Heart left ventricle (tissue), 16 donors: ENCODE measurements around the gene SPEM3. TPM values are rescaled to one million over a fixed set of nuclear protein-coding genes. Genes with fewer than 3 reads are reported as not detected.
A peak's percentile ranks its signal among the peaks of the same experiment; 100 is the strongest.

Source experiments
- ATAC-seq, 4 donors: fragments of 200-7000 bp; cut with Tn5 transposase; one replicate each; pipeline ENCODE4 v1.9.1; 2020 to 2022; ENCODE audit warnings: moderate library complexity in 4 of 4, mild to moderate bottlenecking in 3 of 4, moderate number of reproducible peaks in 1 of 4
- DNase-seq, 5 donors: peaks; one replicate each; pipeline ENCODE4 v3.0.0-alpha.2; 2020
- H3K27ac ChIP-seq, 12 donors: fragments of 200-600 bp; sonication (generic) in 4 of 12; one replicate each; pipeline versions ENCODE4 v1.5.0 to v1.8.0; 2016 to 2022; ENCODE audit warnings: mild to moderate bottlenecking in 2 of 12
- H3K27me3 ChIP-seq, 9 donors: fragments of 200-600 bp; sonication (generic) in 2 of 9; one replicate each; pipeline versions ENCODE4 v1.5.1 to v1.8.0; 2016 to 2022; ENCODE audit warnings: mild to moderate bottlenecking in 3 of 9
- H3K36me3 ChIP-seq, 9 donors: fragments of 200-600 bp; sonication (generic) in 2 of 9; one replicate each; pipeline versions ENCODE4 v1.5.0 to v1.8.0; 2018 to 2022; ENCODE audit warnings: mild to moderate bottlenecking in 2 of 9
- H3K4me1 ChIP-seq, 12 donors: fragments of 200-600 bp; sonication (generic) in 4 of 12; one replicate each; pipeline versions ENCODE4 v1.5.0 to v1.8.0; 2016 to 2022; ENCODE audit warnings: mild to moderate bottlenecking in 3 of 12
- H3K4me3 ChIP-seq, 12 donors: fragments of 200-600 bp; sonication (generic) in 4 of 12; one replicate each; pipeline versions ENCODE4 v1.5.0 to v1.8.0; 2017 to 2022; ENCODE audit warnings: mild to moderate bottlenecking in 9 of 12, moderate library complexity in 4 of 12
- H3K9me3 ChIP-seq, 12 donors: fragments of 200-600 bp; sonication (generic) in 4 of 12; one replicate each; pipeline versions ENCODE4 v1.5.0 to v1.8.0; 2016 to 2022; ENCODE audit warnings: mild to moderate bottlenecking in 1 of 12
- POLR2A ChIP-seq, 2 donors: fragments of 450-650 bp; IDR thresholded peaks; one replicate each; pipeline ENCODE4 v1.6.1; 2017; ENCODE audit warnings: antibody characterized with exemption in 2 of 2, mild to moderate bottlenecking in 2 of 2, moderate library complexity in 2 of 2
- WGBS, 4 donors: extraction: QIAGEN DNeasy Blood & Tissue Kit in 2 of 4; methylation state at CpG; one replicate each; pipeline versions ENCODE4 v1.1.5 to v1.1.7; 2013 to 2018; 5-methylcytosine and 5-hydroxymethylcytosine counted together
- intact Hi-C, 10 donors: fragments of 100-400 bp; cut with DNase I; formaldehyde crosslinking; loops; one replicate each; pipeline versions ENCODE4 v1.11.1 to v1.14.2; 2022
- polyA plus RNA-seq, 2 donors: library from polyadenylated mRNA; stranded (reverse); fragments of 200-250 nt; gene quantifications; one replicate each; pipeline ENCODE4 v1.2.3, GENCODE V29; 2013
- total RNA-seq, 9 donors: library from RNA; depleted of rRNA in 2 of 9; stranded (reverse); fragments of >200 nt in 2 of 9; fragmentation: NEBNext Ultra II Directional in 3 of 9; extraction: Animal tissue kit (Norgen Biotek cat#: 25700) in 3 of 9; gene quantifications; one replicate each; pipeline versions ENCODE4 v1.1.0 to v1.2.4, GENCODE V29; 2016 to 2023
- TF ChIP-seq, protein P1 (sequence below), 12 donors: fragments of 200-600 bp; sonication (generic) in 4 of 12; IDR thresholded peaks; one replicate each; pipeline versions ENCODE4 v1.5.0 to v1.8.0; 2018 to 2022; ENCODE audit warnings: antibody characterized with exemption in 12 of 12, mild to moderate bottlenecking in 5 of 12
- donor health status: ischemic (EF 13 %, LVEDD 7.1; RV severe dilation, severe dysfunction).
- donor health status: healthy with polysubstance abuse.
- donor health status: DM: no; HTN: yes; CAD: no.
- donor health status: DM: no; HTN: no; CAD: no.
- donor health status: ischemic (EF 25% LVEDD 6.9; RV normal size, moderate dysfunction).
- donor health status: ischemic (EF 25% LVEDD 5.7; RV mildly dilated, moderate dysfunction).
- donor health status: healthy.
- donor health status: DM: yes; HTN: yes; CAD: no.
- donor health status: ischemic (EF 35%, LVEDD 5.7; RV mildly dilated, moderate dysfunction).
- donor health status: nonischemic (EF 11% LVEDD 7.7; RV severe dilation, severe dysfunction).
- donor health status: DM: yes; HTN: yes; CAD: no.
- donor health status: PGD.
- donor health status: ischemic (EF 29% LVEDD 5.4; RV normal size, mild dysfunction).
- donor health status: nonischemic (EF 23%, LVEDD 6.1; RV moderate dilation, normal function).

Gene SPEM3
- total and polyA plus RNA-seq, 11 donors = not detected

DNA sequence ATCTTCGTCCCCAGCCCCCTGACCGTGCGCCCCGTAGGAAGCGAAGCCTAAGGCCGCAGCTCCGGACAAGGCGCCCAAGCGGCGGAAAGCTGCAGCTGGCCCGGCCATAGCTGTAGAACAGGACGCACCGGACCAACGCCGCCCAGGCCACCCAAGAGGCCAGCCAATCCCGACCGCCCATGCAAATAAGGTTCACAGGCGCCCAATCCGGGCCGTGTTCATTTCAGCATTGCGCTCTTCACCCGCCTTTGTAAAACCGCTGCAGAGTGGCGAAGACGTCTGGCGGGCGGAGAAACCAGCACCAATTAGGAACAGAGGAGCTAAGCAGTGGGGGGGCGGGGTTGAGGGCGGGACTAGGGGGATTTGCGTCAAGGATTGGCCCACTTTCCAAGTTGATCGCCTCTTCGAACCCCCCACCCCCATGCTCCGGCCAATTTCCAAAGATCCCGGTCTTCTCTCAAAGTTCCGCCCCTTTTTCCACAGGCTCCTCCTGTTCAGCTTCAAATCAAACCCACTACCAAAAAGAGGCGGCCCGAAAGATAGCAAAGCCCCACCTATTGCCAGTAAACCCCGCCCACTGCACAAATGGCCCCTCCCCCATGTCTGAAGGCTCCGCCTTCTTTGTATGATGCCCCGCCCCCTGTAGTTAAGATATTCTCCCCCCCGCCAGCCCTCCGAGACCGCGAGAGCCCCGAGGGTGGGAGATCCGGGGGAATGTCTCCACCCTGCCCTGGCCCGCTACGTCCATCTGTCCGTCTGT lies 24.5 kb upstream of the SPEM3 start, which contains the start of gene TMEM256:
TMEM256 (minus strand) TSS at position 121 of the 760 bp plus-strand sequence; CDS start at position 108, 13 bp downstream.
- intact Hi-C loops = loop anchor here in 6 of 10 donors (1.0 to 5.0 kb wide), 8 partner anchors 10 to 157 kb away; partner anchors contain the start of genes POLR2A (in 3 of the 6), KCTD11 (in 2 of the 6), TMEM102 (in 2 of the 6) and FGF11 (in 1 of the 6)
- peak; percentile 93 to 97 (median 96) for ATAC-seq

DNA sequence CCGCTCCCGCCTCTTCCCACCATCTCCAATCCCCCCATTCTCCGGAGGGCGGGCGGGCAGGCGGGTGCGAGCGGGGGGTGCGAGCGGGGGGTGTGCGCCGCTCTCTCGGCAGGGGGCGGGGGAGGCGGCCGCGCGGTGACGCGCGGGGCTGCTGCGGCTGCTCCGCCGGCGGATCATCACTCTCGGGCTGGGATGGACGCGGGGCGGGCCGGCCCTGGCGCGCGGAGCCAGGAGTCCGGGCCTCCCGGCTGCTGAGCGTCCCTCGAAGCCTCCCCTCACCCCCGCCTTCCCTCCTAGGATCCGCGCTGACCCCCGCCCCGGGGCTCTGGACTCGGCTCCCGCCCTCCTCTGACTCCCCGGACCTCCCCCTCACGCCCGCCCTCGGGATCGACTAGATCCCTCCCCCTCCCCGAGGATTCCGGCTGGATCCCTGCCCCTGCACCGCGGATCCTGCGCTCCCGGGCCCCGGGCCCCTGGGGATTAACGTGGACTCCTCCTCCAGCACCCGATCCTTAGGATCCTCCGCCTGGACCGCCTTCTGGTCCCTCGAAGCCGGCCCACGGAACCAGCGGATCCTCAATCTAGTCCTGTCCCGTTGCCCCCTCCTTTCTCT lies 23.8 kb upstream of the SPEM3 start:
- Histone ChIP-seq H3K36me3 (peaks cover 0 to 16% (median 0%) of the 10 kb centered on the region in 9 donors), H3K4me3 (peak overlapping the region; percentile 49 to 88 (median 72)), H3K27ac (peak overlapping the region; percentile 59 to 98 (median 90)), H3K4me1 (peaks cover 5 to 34% (median 17%) of the 10 kb centered on the region in 12 donors), H3K27me3 (peaks cover 0 to 5% (median 0%) of the 10 kb centered on the region in 9 donors), H3K9me3 (no peaks in the 10 kb centered on the region)
- ATAC-seq = peak in 3 of 4 donors; percentile 32 to 54 (median 44)
- peak; percentile 66 to 86 (median 72) for DNase-seq
- intact Hi-C loops = loop anchor here in 6 of 10 donors (1.0 to 5.0 kb wide), 7 partner anchors 11 to 156 kb away; partner anchors contain the start of genes POLR2A (in 3 of the 6), KCTD11 (in 2 of the 6), TMEM102 (in 2 of the 6) and FGF11 (in 1 of the 6)
- peak in 1 of 2 donors; percentile 42 for TF ChIP-seq POLR2A (IDR thresholded peaks at IDR 0.05)
- TF ChIP-seq, protein P1, sequence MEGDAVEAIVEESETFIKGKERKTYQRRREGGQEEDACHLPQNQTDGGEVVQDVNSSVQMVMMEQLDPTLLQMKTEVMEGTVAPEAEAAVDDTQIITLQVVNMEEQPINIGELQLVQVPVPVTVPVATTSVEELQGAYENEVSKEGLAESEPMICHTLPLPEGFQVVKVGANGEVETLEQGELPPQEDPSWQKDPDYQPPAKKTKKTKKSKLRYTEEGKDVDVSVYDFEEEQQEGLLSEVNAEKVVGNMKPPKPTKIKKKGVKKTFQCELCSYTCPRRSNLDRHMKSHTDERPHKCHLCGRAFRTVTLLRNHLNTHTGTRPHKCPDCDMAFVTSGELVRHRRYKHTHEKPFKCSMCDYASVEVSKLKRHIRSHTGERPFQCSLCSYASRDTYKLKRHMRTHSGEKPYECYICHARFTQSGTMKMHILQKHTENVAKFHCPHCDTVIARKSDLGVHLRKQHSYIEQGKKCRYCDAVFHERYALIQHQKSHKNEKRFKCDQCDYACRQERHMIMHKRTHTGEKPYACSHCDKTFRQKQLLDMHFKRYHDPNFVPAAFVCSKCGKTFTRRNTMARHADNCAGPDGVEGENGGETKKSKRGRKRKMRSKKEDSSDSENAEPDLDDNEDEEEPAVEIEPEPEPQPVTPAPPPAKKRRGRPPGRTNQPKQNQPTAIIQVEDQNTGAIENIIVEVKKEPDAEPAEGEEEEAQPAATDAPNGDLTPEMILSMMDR (IDR thresholded peaks at IDR 0.05) = peak in 4 of 12 donors; percentile 11 to 30 (median 17)
- WGBS, 4 donors = 1 to 2% (median 1%) methylated on average over 24 to 65 of the region's 65 CpGs

More for the DNA sequence above, 24.5 kb upstream of the SPEM3 start, which contains the start of gene TMEM256:
- WGBS, 4 donors = 0 to 1% (median 0%) methylated on average over 28 to 49 of the region's 49 CpGs
- Histone ChIP-seq H3K9me3 (no peaks in the 10 kb centered on the region), H3K27ac (peak within 1 kb of the TSS; percentile 83 to 98 (median 92)), H3K4me3 (peak within 1 kb of the TSS; percentile 49 to 88 (median 72)), H3K36me3 (peaks cover 0 to 9% (median 0%) of the 10 kb centered on the region in 9 donors), H3K27me3 (peaks cover 0 to 5% (median 0%) of the 10 kb centered on the region in 9 donors), H3K4me1 (peaks cover 5 to 34% (median 17%) of the 10 kb centered on the region in 12 donors)
- peak; percentile 99 for DNase-seq
- TF ChIP-seq POLR2A (IDR thresholded peaks at IDR 0.05) = peak; percentile 94 to 99
- TF ChIP-seq, protein P1 (IDR thresholded peaks at IDR 0.05) = no peak

DNA sequence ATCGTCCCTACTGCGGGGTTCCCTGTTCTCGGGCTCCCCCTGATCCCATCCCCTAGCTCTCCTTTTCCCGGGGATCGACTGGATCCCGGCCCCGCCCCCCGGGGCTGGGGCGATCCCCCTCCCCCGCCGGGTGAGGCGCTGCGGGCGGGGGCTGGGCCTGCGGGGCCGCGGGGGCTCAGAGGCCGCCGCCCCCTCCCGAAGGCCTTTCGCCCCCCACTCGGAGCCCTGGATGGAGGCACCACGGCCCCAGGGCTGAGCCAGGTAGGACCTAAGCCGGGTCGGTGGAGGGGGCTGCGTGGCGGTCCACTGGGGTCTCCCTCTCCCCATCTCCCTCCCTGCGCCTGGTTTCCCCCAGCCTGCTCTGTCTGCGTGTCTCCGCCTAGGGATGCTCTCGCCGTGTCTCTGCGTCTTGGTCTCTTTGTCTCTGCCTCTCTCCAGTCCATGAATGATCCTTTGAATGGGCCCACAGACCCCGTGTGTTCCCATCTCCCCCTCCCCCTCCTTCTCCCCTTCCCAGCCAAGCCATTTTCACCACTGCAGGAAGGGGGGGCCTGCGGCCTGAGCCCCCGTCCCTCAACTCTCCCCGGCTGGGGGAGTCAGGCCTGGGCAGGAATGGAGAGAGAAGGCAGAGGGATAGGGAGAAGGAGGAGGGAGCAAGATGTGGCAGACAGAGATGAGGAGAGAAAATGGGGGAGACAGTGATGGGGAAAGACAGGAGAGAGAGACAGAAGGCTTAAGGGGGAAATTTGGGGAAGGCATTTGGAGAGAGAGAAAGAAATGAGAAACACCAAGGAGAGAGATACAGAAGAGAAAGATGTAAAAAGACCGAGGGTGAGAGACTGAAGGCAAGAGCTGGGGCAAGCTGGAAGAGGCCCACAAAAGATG lies 23.1 kb upstream of the SPEM3 start:
- Histone ChIP-seq H3K27ac (peak overlapping the region; percentile 59 to 98 (median 90)), H3K27me3 (peaks cover 0 to 5% (median 0%) of the 10 kb centered on the region in 9 donors), H3K36me3 (peaks cover 0 to 16% (median 0%) of the 10 kb centered on the region in 9 donors), H3K4me3 (peak overlapping the region; percentile 49 to 88 (median 72)), H3K4me1 (peaks cover 5 to 34% (median 17%) of the 10 kb centered on the region in 12 donors), H3K9me3 (no peaks in the 10 kb centered on the region)
- intact Hi-C loops = loop anchor here in 2 of 10 donors (2.0 kb wide), 1 partner anchor 29 kb away; the partner anchor contains the start of gene TMEM102 (in 2 of the 2)
- no peak for DNase-seq
- TF ChIP-seq POLR2A (IDR thresholded peaks at IDR 0.05) = no peak
- no peak for ATAC-seq
- 15 to 38% (median 19%) methylated on average over 8 to 38 of the region's 38 CpGs for WGBS, 4 donors
